GM12874 (cell line): ENCODE measurements around the gene SRSF1.

Source experiments
- CTCF ChIP-seq: IDR thresholded peaks from 2 replicates; pipeline ENCODE4 v1.5.1; 2011; ENCODE audit warnings: low read depth, mild to moderate bottlenecking, control low read depth, low read length, moderate library complexity; ENCODE audit not compliant: insufficient read depth

Gene SRSF1

GRCh38 chr17:57994436-57994835, 12.6 kb downstream of the SRSF1 start:
- TF ChIP-seq CTCF, result no peak

GRCh38 chr17:57993471-57994365, 13.3 kb downstream of the SRSF1 start:
- TF ChIP-seq CTCF, result no peak

GRCh38 chr17:57991537-57991936, 15.5 kb downstream of the SRSF1 start:
- TF ChIP-seq CTCF, result no peak

GRCh38 chr17:57990037-57990436, 17.0 kb downstream of the SRSF1 start:
- TF ChIP-seq CTCF, result no peak

- no peak for TF ChIP-seq CTCF
Measured at GRCh38 chr17:57988301-57989250, 18.5 kb downstream of the SRSF1 start.

GRCh38 chr17:57987581-57988300, 19.3 kb downstream of the SRSF1 start, which contains the start of gene VEZF1:
VEZF1 (minus strand) TSS chr17:57988254; CDS start chr17:57988111, 143 bp downstream.
- TF ChIP-seq CTCF, result no peak
